Measurements from ENCODE around the gene EFHC1.

Gene EFHC1

DNA sequence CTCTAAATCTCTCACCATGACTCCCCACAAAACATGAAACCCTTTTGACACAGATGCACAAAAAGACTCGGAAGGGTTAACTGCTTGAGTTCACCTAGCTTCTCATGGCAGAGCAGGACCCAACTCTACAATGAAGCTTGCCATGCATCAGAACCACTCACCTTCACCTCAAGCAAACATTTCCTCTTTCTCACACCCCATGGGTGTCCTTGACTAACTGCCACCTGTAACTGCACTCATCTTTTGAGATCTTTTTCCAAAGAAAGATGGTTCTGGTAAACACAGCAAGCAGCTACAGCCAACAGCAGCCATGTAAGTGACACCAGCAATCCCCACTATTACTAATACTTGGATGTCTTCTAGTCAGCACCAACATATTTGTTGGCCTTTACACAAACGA is 76.5 kb downstream of the EFHC1 start:
- H3K27ac ChIP-seq (ENCODE audit: poor library complexity, severe bottlenecking), result no peak overlapping the region
- no peaks in the 10 kb centered on the region for H3K9me3 ChIP-seq (ENCODE audit: severe bottlenecking)
- H3K4me1 ChIP-seq (ENCODE audit: insufficient read depth, poor library complexity, severe bottlenecking), result peaks cover 7% of the 10 kb centered on the region
- ATAC-seq (ENCODE audit: low read depth), result no peak
- no peak for DNase-seq (ENCODE audit: low spot score)
- H3K36me3 ChIP-seq (ENCODE audit: low read depth), result peaks cover 18% of the 10 kb centered on the region
- H3K4me3 ChIP-seq (ENCODE audit: severe bottlenecking), result no peak overlapping the region
- TF ChIP-seq CTCF (IDR thresholded peaks at IDR 0.05; ENCODE audit: poor library complexity, severe bottlenecking), result no peak
- no peaks in the 10 kb centered on the region for H3K27me3 ChIP-seq (ENCODE audit: insufficient read depth, poor library complexity, severe bottlenecking)

DNA sequence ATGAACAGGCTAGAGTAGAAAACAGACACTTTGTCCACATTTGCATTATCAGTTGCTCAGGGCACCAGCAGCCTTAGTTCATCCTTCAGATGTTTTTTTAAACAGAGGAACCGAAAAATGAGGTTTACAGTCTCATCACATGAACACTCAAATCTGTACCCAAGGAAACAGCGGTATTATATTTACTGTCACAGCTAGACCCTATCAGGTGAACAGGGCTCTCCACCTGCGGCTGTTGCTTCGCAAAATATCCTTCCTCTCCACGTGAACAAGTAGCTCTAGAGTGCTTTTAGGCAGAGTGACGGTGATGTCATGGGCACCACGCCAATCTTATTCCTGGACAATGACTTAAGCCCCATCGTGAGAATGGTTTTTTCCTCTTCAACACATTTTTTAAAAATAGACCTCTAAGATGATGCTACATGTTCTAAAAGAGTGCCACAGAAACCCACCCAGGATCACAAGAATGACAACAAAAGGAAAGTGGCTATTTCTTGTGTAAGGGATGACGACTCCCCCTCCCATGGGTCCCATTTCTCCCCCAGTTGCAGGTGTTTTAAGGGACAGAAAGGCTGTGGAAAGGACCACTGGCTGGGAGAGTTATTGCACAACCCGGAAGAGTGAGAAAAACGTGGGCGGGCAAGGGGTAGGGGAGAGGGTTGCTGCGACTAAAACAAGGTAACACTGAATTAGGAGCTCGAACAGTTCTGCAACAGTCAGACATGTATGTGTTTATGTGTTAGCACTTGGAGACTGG is 77.7 kb downstream of the EFHC1 start:
- H3K27me3 ChIP-seq (ENCODE audit: insufficient read depth, poor library complexity, severe bottlenecking), result no peaks in the 10 kb centered on the region
- peaks cover 30% of the 10 kb centered on the region for H3K36me3 ChIP-seq (ENCODE audit: low read depth)
- H3K27ac ChIP-seq (ENCODE audit: poor library complexity, severe bottlenecking), result no peak overlapping the region
- no peak for TF ChIP-seq CTCF (IDR thresholded peaks at IDR 0.05; ENCODE audit: poor library complexity, severe bottlenecking)
- DNase-seq (ENCODE audit: low spot score) (no peak), ATAC-seq (ENCODE audit: low read depth) (no peak)
- H3K4me1 ChIP-seq (ENCODE audit: insufficient read depth, poor library complexity, severe bottlenecking), result peaks cover 9% of the 10 kb centered on the region
- no peak overlapping the region for H3K4me3 ChIP-seq (ENCODE audit: severe bottlenecking)
- no peaks in the 10 kb centered on the region for H3K9me3 ChIP-seq (ENCODE audit: severe bottlenecking)

DNA sequence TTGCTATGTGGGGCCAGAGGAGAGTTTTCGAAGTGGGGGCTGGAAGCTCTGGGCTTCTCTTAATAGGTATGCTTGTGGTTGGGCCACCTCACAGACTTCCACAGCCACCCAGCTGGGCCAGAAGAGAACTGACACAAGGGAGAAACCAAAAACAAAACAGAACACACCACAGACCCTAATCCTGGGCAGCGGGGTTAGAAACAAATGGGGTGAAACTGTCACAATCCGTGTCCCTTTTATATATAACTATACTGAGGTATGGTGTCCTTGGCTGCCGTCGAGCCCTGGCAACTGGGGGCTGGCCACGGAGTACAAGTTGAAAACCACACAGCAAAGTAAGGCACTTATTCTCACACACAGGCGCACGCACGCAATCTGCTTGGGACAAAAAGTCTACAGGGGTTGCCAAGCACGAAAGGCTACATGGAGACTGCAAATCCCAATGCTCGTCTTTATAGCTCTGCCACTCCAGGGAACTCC is 78.4 kb downstream of the EFHC1 start:
- DNase-seq (ENCODE audit: low spot score), result no peak
- H3K4me1 ChIP-seq (ENCODE audit: insufficient read depth, poor library complexity, severe bottlenecking), result peaks cover 16% of the 10 kb centered on the region
- no peak for ATAC-seq (ENCODE audit: low read depth)

GRCh38 chr6:52499026-52499425 is 78.9 kb downstream of the EFHC1 start:
- H3K27ac ChIP-seq (ENCODE audit: poor library complexity, severe bottlenecking), result peak overlapping the region; percentile 19

More for the DNA sequence above, 78.4 kb downstream of the EFHC1 start:
- peaks cover 34% of the 10 kb centered on the region for H3K36me3 ChIP-seq (ENCODE audit: low read depth)
- no peaks in the 10 kb centered on the region for H3K9me3 ChIP-seq (ENCODE audit: severe bottlenecking)
- TF ChIP-seq CTCF (IDR thresholded peaks at IDR 0.05; ENCODE audit: poor library complexity, severe bottlenecking), result no peak
- H3K27me3 ChIP-seq (ENCODE audit: insufficient read depth, poor library complexity, severe bottlenecking), result no peaks in the 10 kb centered on the region
- H3K4me3 ChIP-seq (ENCODE audit: severe bottlenecking), result no peak overlapping the region
- H3K27ac ChIP-seq (ENCODE audit: poor library complexity, severe bottlenecking), result no peak overlapping the region

More at GRCh38 chr6:52499026-52499425, 78.9 kb downstream of the EFHC1 start:
- no peak for TF ChIP-seq CTCF (IDR thresholded peaks at IDR 0.05; ENCODE audit: poor library complexity, severe bottlenecking)
- ATAC-seq (ENCODE audit: low read depth) (no peak), DNase-seq (ENCODE audit: low spot score) (no peak)
- no peaks in the 10 kb centered on the region for H3K27me3 ChIP-seq (ENCODE audit: insufficient read depth, poor library complexity, severe bottlenecking)
- H3K9me3 ChIP-seq (ENCODE audit: severe bottlenecking), result no peaks in the 10 kb centered on the region
- H3K36me3 ChIP-seq (ENCODE audit: low read depth), result peaks cover 34% of the 10 kb centered on the region
- peaks cover 17% of the 10 kb centered on the region for H3K4me1 ChIP-seq (ENCODE audit: insufficient read depth, poor library complexity, severe bottlenecking)
- H3K4me3 ChIP-seq (ENCODE audit: severe bottlenecking), result no peak overlapping the region

Data from RWPE2 (cell line).